A673 (cell line): Measurements from ENCODE around the gene PSENEN. TPM values are rescaled to one million over a fixed set of nuclear protein-coding genes. Genes with fewer than 3 reads are reported as not detected.
A peak's percentile ranks its signal among the peaks of the same experiment; 100 is the strongest.

Source experiments
- BruUV-seq: library from RNA; stranded (reverse); fragments of 400-500 nt; replicated peaks from 2 replicates; lab custom pipeline; 2021; lab: Mats Ljungman, UMichigan
- CTCF ChIA-PET: fragments of 300-600 bp; sonication (Branson Sonifier 250); formaldehyde crosslinking; loops from one replicate; lab custom pipeline; 2022; ENCODE audit warnings: antibody characterized with exemption; lab: Charles Lee
- POLR2A ChIA-PET: fragments of 300-600 bp; sonication (Branson Sonifier 250); formaldehyde crosslinking; loops from one replicate; lab custom pipeline; 2022; ENCODE audit warnings: antibody characterized with exemption; ENCODE audit not compliant: low non-redundant PET; lab: Charles Lee
- DNase-seq: peaks from one replicate; pipeline ENCODE4 v3.0.0-alpha.2; 2015; ENCODE audit warnings: low spot score
- H3K27ac ChIP-seq: fragments of 200-600 bp; sonication (generic); 2 replicates; pipeline ENCODE4 v1.5.1; 2016; ENCODE audit warnings: mixed run types, low read depth, mild to moderate bottlenecking, mixed read lengths, antibody characterized with exemption, low read length; ENCODE audit not compliant: poor library complexity, severe bottlenecking
- H3K27me3 ChIP-seq: fragments of 200-600 bp; sonication (generic); replicated peaks from 2 replicates; pipeline ENCODE4 v1.6.1; 2017; ENCODE audit warnings: mixed run types, low read depth, mild to moderate bottlenecking, mixed read lengths, antibody characterized with exemption, low read length; ENCODE audit not compliant: insufficient read depth, poor library complexity
- H3K36me3 ChIP-seq: fragments of 200-600 bp; sonication (generic); 2 replicates; pipeline ENCODE4 v1.6.1; 2016; ENCODE audit warnings: mixed run types, mild to moderate bottlenecking, mixed read lengths, antibody characterized with exemption, low read length; ENCODE audit not compliant: insufficient read depth, poor library complexity, severe bottlenecking
- H3K4me1 ChIP-seq: fragments of 200-600 bp; sonication (generic); 2 replicates; pipeline ENCODE4 v1.6.1; 2017; ENCODE audit warnings: mixed run types, mild to moderate bottlenecking, mixed read lengths, antibody characterized with exemption, low read length; ENCODE audit not compliant: insufficient read depth, poor library complexity, severe bottlenecking
- H3K4me3 ChIP-seq: fragments of 200-600 bp; sonication (generic); 2 replicates; pipeline ENCODE4 v1.5.1; 2016; ENCODE audit warnings: low read depth, mixed run types, mild to moderate bottlenecking, mixed read lengths, low read length; ENCODE audit not compliant: poor library complexity, severe bottlenecking
- H3K9me3 ChIP-seq: fragments of 200-600 bp; sonication (generic); 2 replicates; pipeline ENCODE4 v1.6.1; 2016; ENCODE audit warnings: mixed run types, low read depth, mild to moderate bottlenecking, mixed read lengths, antibody characterized with exemption, low read length; ENCODE audit not compliant: poor library complexity, severe bottlenecking
- EZH2 ChIP-seq: fragments of 200-600 bp; sonication (generic); IDR thresholded peaks from 2 replicates; pipeline ENCODE4 v1.6.1; 2017; ENCODE audit warnings: borderline replicate concordance, low read depth, mild to moderate bottlenecking, mixed read lengths, antibody characterized with exemption, low read length; ENCODE audit not compliant: poor library complexity, severe bottlenecking
- intact Hi-C: fragments of 100-400 bp; cut with micrococcal nuclease; formaldehyde crosslinking; loops from one replicate; pipeline ENCODE4 v1.10.0; 2022; ENCODE audit not compliant: unreplicated experiment
- total RNA-seq: library from RNA; stranded (reverse); gene quantifications from 2 replicates; pipeline ENCODE4 v1.2.3, GENCODE V29; 2021
- TF ChIP-seq, protein P1 (sequence below): fragments of 300-800, 200-600 bp; sonication (generic); conservative IDR thresholded peaks from 2 replicates; pipeline ENCODE4 v1.5.1; 2017; ENCODE audit warnings: low read depth, mild to moderate bottlenecking, antibody characterized with exemption, low read length, moderate library complexity, mixed read lengths

The PSENEN gene
- total RNA-seq, 1 experiment from 2014 or later: 58.8 TPM

DNA sequence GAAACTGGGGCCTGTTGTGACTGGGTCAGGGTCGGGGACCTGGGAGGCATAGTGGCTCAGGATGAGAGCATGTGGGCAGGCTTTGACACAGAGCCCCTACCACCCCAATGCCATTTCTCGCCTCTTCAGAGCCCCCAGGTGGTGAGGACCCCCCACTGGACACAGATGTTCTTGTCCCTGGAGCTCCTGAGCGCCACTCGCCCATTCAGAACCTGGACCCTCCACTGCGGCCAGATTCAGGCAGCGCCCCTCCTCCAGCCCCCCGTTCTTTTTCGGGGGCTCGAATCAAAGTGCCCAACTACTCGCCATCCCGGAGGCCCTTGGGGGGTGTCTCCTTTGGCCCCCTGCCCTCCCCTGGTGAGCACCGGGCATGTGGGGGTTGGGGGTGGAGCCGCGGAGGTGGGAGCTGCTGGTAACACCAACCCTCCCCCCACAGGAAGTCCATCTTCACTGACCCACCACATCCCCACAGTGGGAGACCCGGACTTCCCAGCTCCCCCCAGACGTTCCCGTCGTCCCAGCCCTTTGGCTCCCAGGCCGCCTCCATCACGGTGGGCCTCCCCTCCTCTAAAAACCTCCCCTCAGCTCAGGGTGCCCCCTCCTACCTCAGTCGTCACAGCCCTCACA is 13.6 kb upstream of the PSENEN start:
- intact Hi-C loops: no loop called here
- Histone ChIP-seq H3K4me1 (no peaks in the 10 kb centered on the region), H3K9me3 (no peaks in the 10 kb centered on the region), H3K36me3 (peaks cover 82% of the 10 kb centered on the region), H3K27me3 (no peaks in the 10 kb centered on the region), H3K27ac (no peak overlapping the region), H3K4me3 (no peak overlapping the region)
- TF ChIP-seq, protein P1, sequence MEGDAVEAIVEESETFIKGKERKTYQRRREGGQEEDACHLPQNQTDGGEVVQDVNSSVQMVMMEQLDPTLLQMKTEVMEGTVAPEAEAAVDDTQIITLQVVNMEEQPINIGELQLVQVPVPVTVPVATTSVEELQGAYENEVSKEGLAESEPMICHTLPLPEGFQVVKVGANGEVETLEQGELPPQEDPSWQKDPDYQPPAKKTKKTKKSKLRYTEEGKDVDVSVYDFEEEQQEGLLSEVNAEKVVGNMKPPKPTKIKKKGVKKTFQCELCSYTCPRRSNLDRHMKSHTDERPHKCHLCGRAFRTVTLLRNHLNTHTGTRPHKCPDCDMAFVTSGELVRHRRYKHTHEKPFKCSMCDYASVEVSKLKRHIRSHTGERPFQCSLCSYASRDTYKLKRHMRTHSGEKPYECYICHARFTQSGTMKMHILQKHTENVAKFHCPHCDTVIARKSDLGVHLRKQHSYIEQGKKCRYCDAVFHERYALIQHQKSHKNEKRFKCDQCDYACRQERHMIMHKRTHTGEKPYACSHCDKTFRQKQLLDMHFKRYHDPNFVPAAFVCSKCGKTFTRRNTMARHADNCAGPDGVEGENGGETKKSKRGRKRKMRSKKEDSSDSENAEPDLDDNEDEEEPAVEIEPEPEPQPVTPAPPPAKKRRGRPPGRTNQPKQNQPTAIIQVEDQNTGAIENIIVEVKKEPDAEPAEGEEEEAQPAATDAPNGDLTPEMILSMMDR: no peak
- TF ChIP-seq EZH2: no peak
- no TSS peak for BruUV-seq
- CTCF ChIA-PET: no interaction called here
- POLR2A ChIA-PET: no interaction called here
- DNase-seq: no peak

- intact Hi-C loops: no loop called here
- no peak for DNase-seq
- H3K27ac ChIP-seq: no peak overlapping the region
- ChIA-PET POLR2A (no interaction called here), CTCF (no interaction called here)
- H3K9me3 ChIP-seq: no peaks in the 10 kb centered on the region
- no peaks in the 10 kb centered on the region for H3K4me1 ChIP-seq
- BruUV-seq: TSS peak; percentile 26
- H3K27me3 ChIP-seq: no peaks in the 10 kb centered on the region
- H3K4me3 ChIP-seq: no peak overlapping the region
- TF ChIP-seq EZH2: no peak
- TF ChIP-seq, protein P1: no peak
- H3K36me3 ChIP-seq: peaks cover 82% of the 10 kb centered on the region
Observed at GRCh38 chr19:35732540-35733179, 12.8 kb upstream of the PSENEN start.

- intact Hi-C loops: no loop called here
- no peak overlapping the region for H3K27ac ChIP-seq
- no peak for DNase-seq
- H3K4me3 ChIP-seq: no peak overlapping the region
- no peaks in the 10 kb centered on the region for H3K27me3 ChIP-seq
- TF ChIP-seq EZH2: no peak
- TF ChIP-seq, protein P1: no peak
- BruUV-seq: no TSS peak
- H3K36me3 ChIP-seq: peaks cover 82% of the 10 kb centered on the region
- ChIA-PET CTCF (no interaction called here), POLR2A (no interaction called here)
- no peaks in the 10 kb centered on the region for H3K4me1 ChIP-seq
- no peaks in the 10 kb centered on the region for H3K9me3 ChIP-seq
Observed at GRCh38 chr19:35733180-35734125, 12.0 kb upstream of the PSENEN start.
